PC-3 (cell line): Measurements from ENCODE around the gene CACNA1B. TPM values are rescaled to one million over a fixed set of nuclear protein-coding genes. Genes with fewer than 3 reads are reported as not detected.

ENCODE experiments used
- ATAC-seq: fragments of 200-7000 bp; cut with Tn5 transposase; 2 replicates; pipeline ENCODE4 v1.9.1; 2020; ENCODE audit warnings: mild to moderate bottlenecking, moderate library complexity
- BruUV-seq: library from RNA; stranded (reverse); fragments of 400-500 nt; replicated peaks from 2 replicates; lab custom pipeline; 2021; lab: Mats Ljungman, UMichigan
- CTCF ChIA-PET: fragments of 300-600 bp; sonication (Branson Sonifier 250); formaldehyde crosslinking; loops from one replicate; lab custom pipeline; 2022; ENCODE audit warnings: antibody characterized with exemption; lab: Charles Lee
- POLR2A ChIA-PET: fragments of 300-600 bp; sonication (Branson Sonifier 250); formaldehyde crosslinking; loops from one replicate; lab custom pipeline; 2022; ENCODE audit warnings: antibody characterized with exemption; ENCODE audit not compliant: unreplicated experiment; lab: Charles Lee
- DNase-seq: peaks from one replicate; pipeline ENCODE4 v3.0.0-alpha.2; 2015
- H2AFZ ChIP-seq: fragments of 300-600 bp; sonication (generic); 2 replicates; pipeline ENCODE4 v1.6.0; 2016; ENCODE audit warnings: antibody characterized with exemption, low read length
- H3F3A ChIP-seq: fragments of 300-600 bp; sonication (generic); one replicate; pipeline ENCODE4 v1.6.0; 2017; ENCODE audit warnings: antibody characterized with exemption, low read length, control low read depth, mild to moderate bottlenecking; ENCODE audit not compliant: unreplicated experiment
- H3K27ac ChIP-seq: fragments of 300-600 bp; sonication (generic); 2 replicates; pipeline ENCODE4 v1.5.1; 2016; ENCODE audit warnings: mild to moderate bottlenecking, low read length
- H3K27me3 ChIP-seq: fragments of 300-600 bp; sonication (generic); 2 replicates; pipeline ENCODE4 v1.6.1; 2016; ENCODE audit warnings: low read length, mixed read lengths
- H3K36me3 ChIP-seq: fragments of 300-600 bp; sonication (generic); 2 replicates; pipeline ENCODE4 v1.6.1; 2016; ENCODE audit warnings: low read depth, mixed run types, low read length, mixed read lengths
- H3K4me1 ChIP-seq: fragments of 300-600 bp; sonication (generic); 2 replicates; pipeline ENCODE4 v1.5.1; 2016; ENCODE audit warnings: low read length; ENCODE audit not compliant: insufficient read depth
- H3K4me2 ChIP-seq: fragments of 300-600 bp; sonication (generic); 2 replicates; pipeline ENCODE4 v1.6.0; 2016; ENCODE audit warnings: low read length
- H3K4me3 ChIP-seq: fragments of 300-600 bp; sonication (generic); 2 replicates; pipeline ENCODE4 v1.5.1; 2016; ENCODE audit warnings: mild to moderate bottlenecking, low read length, mixed read lengths
- H3K79me2 ChIP-seq: fragments of 300-600 bp; sonication (generic); 2 replicates; pipeline ENCODE4 v1.6.1; 2017; ENCODE audit warnings: low read length, mixed read lengths
- H3K9ac ChIP-seq: fragments of 300-600 bp; sonication (generic); 2 replicates; pipeline ENCODE4 v1.6.0; 2016; ENCODE audit warnings: mild to moderate bottlenecking, low read length
- H3K9me2 ChIP-seq: fragments of 300-600 bp; sonication (generic); replicated peaks from 2 replicates; pipeline ENCODE4 v1.6.1; 2016; ENCODE audit warnings: mixed run types, low read length, mixed read lengths
- H3K9me3 ChIP-seq: fragments of 300-600 bp; sonication (generic); 2 replicates; pipeline ENCODE4 v1.6.1; 2016; ENCODE audit warnings: low read length, mixed read lengths
- H4K20me1 ChIP-seq: fragments of 300-600 bp; sonication (generic); 2 replicates; pipeline ENCODE4 v1.6.1; 2016; ENCODE audit warnings: low read length, mixed read lengths
- CTCF ChIP-seq: fragments of 300-600 bp; sonication (generic); conservative IDR thresholded peaks from 2 replicates; pipeline ENCODE4 v1.5.1; 2017; ENCODE audit warnings: antibody characterized with exemption, low read depth, mild to moderate bottlenecking, low read length
- EZH2 ChIP-seq: fragments of 300-600 bp; sonication (generic); IDR thresholded peaks from one replicate; pipeline ENCODE4 v1.6.1; 2017; ENCODE audit warnings: antibody characterized with exemption, mild to moderate bottlenecking, low read length; ENCODE audit not compliant: unreplicated experiment
- EZH2phosphoT487 ChIP-seq: fragments of 300-600 bp; sonication (generic); IDR thresholded peaks from 2 replicates; pipeline ENCODE4 v1.6.1; 2018; ENCODE audit warnings: mild to moderate bottlenecking, antibody characterized with exemption, low read length, borderline replicate concordance
- intact Hi-C: fragments of 100-400 bp; cut with micrococcal nuclease; formaldehyde crosslinking; loops from 2 replicates; pipeline ENCODE4 v1.9.0; 2023
- total RNA-seq: library from RNA; depleted of rRNA; stranded (reverse); fragments of >200 nt; gene quantifications from 2 replicates; pipeline ENCODE4 v1.2.3, GENCODE V29; 2014

The CACNA1B gene
- total RNA-seq, 1 experiment from 2014 or later, result not detected

GRCh38 chr9:137907776-137908175 is 30.2 kb downstream of the CACNA1B start:
- intact Hi-C loops, result no loop called here
- Histone ChIP-seq H3K4me3 (no peak overlapping the region), H4K20me1 (no peaks in the 10 kb centered on the region), H3K27me3 (peaks cover 49% of the 10 kb centered on the region), H3F3A (no peaks in the 10 kb centered on the region), H3K9me2 (no peaks in the 10 kb centered on the region), H3K9ac (no peak overlapping the region), H2AFZ (no peak overlapping the region), H3K4me2 (no peak overlapping the region), H3K4me1 (no peaks in the 10 kb centered on the region), H3K9me3 (no peaks in the 10 kb centered on the region), H3K27ac (no peak overlapping the region), H3K36me3 (no peaks in the 10 kb centered on the region), H3K79me2 (no peaks in the 10 kb centered on the region)
- no peak for ATAC-seq
- ChIA-PET CTCF (no interaction called here), POLR2A (no interaction called here)
- no peak for TF ChIP-seq EZH2phosphoT487
- no peak for TF ChIP-seq CTCF
- no peak for TF ChIP-seq EZH2
- DNase-seq, result no peak
- BruUV-seq, result no TSS peak

- peaks cover 23% of the 10 kb centered on the region for H3K27me3 ChIP-seq
- ATAC-seq (no peak), DNase-seq (no peak)
- intact Hi-C loops, result no loop called here
- no peaks in the 10 kb centered on the region for H3K79me2 ChIP-seq
- BruUV-seq, result no TSS peak
- POLR2A ChIA-PET, result no interaction called here
- no peaks in the 10 kb centered on the region for H3K4me1 ChIP-seq
- no peak for TF ChIP-seq EZH2phosphoT487
- no peak for TF ChIP-seq EZH2
- no peak for TF ChIP-seq CTCF
- H3K27ac ChIP-seq, result no peak overlapping the region
- no peak overlapping the region for H2AFZ ChIP-seq
- no peak overlapping the region for H3K4me3 ChIP-seq
- no peaks in the 10 kb centered on the region for H4K20me1 ChIP-seq
- H3K4me2 ChIP-seq, result no peak overlapping the region
- no peak overlapping the region for H3K9ac ChIP-seq
- no peaks in the 10 kb centered on the region for H3F3A ChIP-seq
- CTCF ChIA-PET, result no interaction called here
- no peaks in the 10 kb centered on the region for H3K9me2 ChIP-seq
- H3K36me3 ChIP-seq, result no peaks in the 10 kb centered on the region
- no peaks in the 10 kb centered on the region for H3K9me3 ChIP-seq
These were observed 35.1 kb downstream of the CACNA1B start for GRCh38 chr9:137912671-137913070.

- no peaks in the 10 kb centered on the region for H3F3A ChIP-seq
- ChIA-PET CTCF (no interaction called here), POLR2A (no interaction called here)
- no peak overlapping the region for H3K27ac ChIP-seq
- BruUV-seq, result no TSS peak
- H3K9me2 ChIP-seq, result no peaks in the 10 kb centered on the region
- intact Hi-C loops, result no loop called here
- H3K4me3 ChIP-seq, result no peak overlapping the region
- H3K36me3 ChIP-seq, result no peaks in the 10 kb centered on the region
- ATAC-seq, result no peak
- TF ChIP-seq EZH2phosphoT487 (no peak), EZH2 (no peak), CTCF (no peak)
- H3K27me3 ChIP-seq, result peaks cover 21% of the 10 kb centered on the region
- no peaks in the 10 kb centered on the region for H3K4me1 ChIP-seq
- no peak overlapping the region for H3K9ac ChIP-seq
- DNase-seq, result no peak
- no peaks in the 10 kb centered on the region for H4K20me1 ChIP-seq
- no peak overlapping the region for H2AFZ ChIP-seq
- no peaks in the 10 kb centered on the region for H3K9me3 ChIP-seq
- H3K79me2 ChIP-seq, result no peaks in the 10 kb centered on the region
- H3K4me2 ChIP-seq, result no peak overlapping the region
These were observed 35.5 kb downstream of the CACNA1B start for GRCh38 chr9:137913132-137913531.
